AG09309 (cell line): ENCODE results near the gene NTRK3.

ENCODE experiments used
- DNase-seq: peaks from one replicate; pipeline ENCODE4 v3.0.0-alpha.2; 2010; ENCODE audit warnings: low read depth
- H3K4me3 ChIP-seq: 2 replicates; pipeline ENCODE4 v1.5.1; 2011; ENCODE audit warnings: mild to moderate bottlenecking, low read depth, low read length, moderate library complexity; ENCODE audit not compliant: control insufficient read depth
- CTCF ChIP-seq: IDR thresholded peaks from 2 replicates; pipeline ENCODE4 v1.5.1; 2011; ENCODE audit warnings: mild to moderate bottlenecking, low read depth, low read length, inconsistent platforms; ENCODE audit not compliant: insufficient read depth, control insufficient read depth; ENCODE audit errors: missing control alignments

Gene NTRK3

GRCh38 chr15:88061452-88061851 is 195.1 kb downstream of the NTRK3 start:
- TF ChIP-seq CTCF = no peak
- no peak for DNase-seq
- no peak overlapping the region for H3K4me3 ChIP-seq

GRCh38 chr15:88060383-88060782 is 196.2 kb downstream of the NTRK3 start:
- DNase-seq = no peak
- H3K4me3 ChIP-seq = no peak overlapping the region
- TF ChIP-seq CTCF = no peak

- no peak overlapping the region for H3K4me3 ChIP-seq
- no peak for TF ChIP-seq CTCF
- no peak for DNase-seq
Measured at GRCh38 chr15:88057836-88058235, 198.7 kb downstream of the NTRK3 start.

- no peak overlapping the region for H3K4me3 ChIP-seq
- TF ChIP-seq CTCF = no peak
Measured at GRCh38 chr15:88049506-88049905, 207.0 kb downstream of the NTRK3 start.

GRCh38 chr15:88048755-88049154 is 207.8 kb downstream of the NTRK3 start:
- H3K4me3 ChIP-seq = no peak overlapping the region
- no peak for TF ChIP-seq CTCF
- DNase-seq = no peak

More at GRCh38 chr15:88049506-88049905, 207.0 kb downstream of the NTRK3 start:
- no peak for DNase-seq

GRCh38 chr15:88048237-88048636 is 208.3 kb downstream of the NTRK3 start:
- H3K4me3 ChIP-seq = no peak overlapping the region
- TF ChIP-seq CTCF = no peak
- DNase-seq = no peak

- DNase-seq = no peak
- TF ChIP-seq CTCF = no peak
- H3K4me3 ChIP-seq = no peak overlapping the region
Measured at GRCh38 chr15:88046576-88047129, 209.9 kb downstream of the NTRK3 start.
